Bone marrow (tissue), 2 donors: ENCODE measurements around the gene UPK2.

ENCODE experiments used
- DNase-seq, 2 donors: peaks; one replicate each; lab custom pipeline; 2025; lab: John Stamatoyannopoulos, UW

The UPK2 gene

GRCh38 chr11:118956094-118956846 lies at the start of gene UPK2:
Gene UPK2, plus strand, starts transcription at chr11:118956298. Its CDS starts 53 bp downstream, at chr11:118956351.
- DNase-seq: peak; percentile 59 to 62

GRCh38 chr11:118907051-118908042 lies 48.8 kb upstream of the UPK2 start:
- DNase-seq: peak; percentile 48 to 67

DNA sequence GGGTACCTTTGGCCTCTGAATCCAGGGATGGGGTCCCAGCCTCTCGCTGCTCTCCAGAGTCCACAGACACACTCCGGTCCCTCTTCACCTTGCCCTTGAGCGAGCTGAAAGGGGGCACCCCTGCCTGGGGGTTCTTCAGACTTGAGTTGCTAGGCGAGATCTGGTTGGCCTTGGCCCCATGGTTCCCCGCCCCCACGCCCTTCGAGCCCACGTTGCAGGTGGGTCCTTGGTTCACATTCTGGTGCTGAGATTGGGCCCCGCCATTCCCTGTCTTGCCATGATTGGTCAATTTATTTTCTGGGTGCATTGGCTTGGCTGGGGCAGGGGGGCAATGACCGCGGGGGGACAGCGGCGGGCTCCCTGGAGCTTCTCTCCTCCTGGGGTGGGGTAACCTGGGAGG lies 47.8 kb upstream of the UPK2 start:
- DNase-seq: no peak

GRCh38 chr11:118908901-118909618 lies 47.0 kb upstream of the UPK2 start:
- DNase-seq: no peak

GRCh38 chr11:118909619-118910308 lies 46.3 kb upstream of the UPK2 start:
- no peak for DNase-seq

DNA sequence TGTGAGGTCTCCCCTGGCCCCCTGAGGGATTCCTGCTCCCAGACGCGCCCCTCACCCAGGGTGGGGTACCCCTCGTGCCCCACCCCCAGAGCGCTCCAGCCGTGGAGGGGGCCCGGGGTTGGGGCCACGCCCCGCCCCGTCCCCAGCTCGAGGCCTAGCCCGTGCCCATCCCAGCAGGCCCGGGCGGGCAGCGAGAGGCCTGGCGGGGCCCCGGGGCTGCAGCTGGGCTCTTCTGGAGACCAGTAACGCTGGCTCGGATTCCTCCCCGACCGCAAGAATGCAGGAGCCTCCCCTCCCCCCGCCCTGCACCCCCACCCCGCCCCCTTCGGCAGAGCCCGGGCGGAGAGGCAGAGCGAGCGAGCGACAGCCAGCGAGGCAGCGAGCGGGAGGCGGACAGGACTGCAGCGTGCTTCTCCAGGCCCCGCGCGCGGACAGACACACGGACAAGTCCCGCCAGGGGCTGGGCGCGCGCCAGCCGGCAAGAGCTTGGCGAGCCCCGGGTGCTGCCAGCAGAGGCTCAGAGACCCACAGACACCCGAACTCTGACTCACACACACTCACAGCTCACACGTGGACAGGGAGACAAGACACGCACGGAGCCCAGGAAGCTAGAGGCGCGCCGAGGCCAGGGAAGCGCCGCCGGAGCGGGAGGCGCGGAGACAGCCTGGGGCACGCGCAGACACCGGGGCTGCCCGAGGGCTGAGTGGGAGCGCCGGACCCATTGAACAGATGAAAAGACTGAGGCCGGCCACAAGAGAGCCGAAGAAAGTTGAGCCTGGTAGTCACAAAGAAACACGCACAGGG lies 45.6 kb upstream of the UPK2 start:
- DNase-seq: peak; percentile 12 to 20

- no peak for DNase-seq
Observed at GRCh38 chr11:118911113-118911879, 44.8 kb upstream of the UPK2 start.

DNA sequence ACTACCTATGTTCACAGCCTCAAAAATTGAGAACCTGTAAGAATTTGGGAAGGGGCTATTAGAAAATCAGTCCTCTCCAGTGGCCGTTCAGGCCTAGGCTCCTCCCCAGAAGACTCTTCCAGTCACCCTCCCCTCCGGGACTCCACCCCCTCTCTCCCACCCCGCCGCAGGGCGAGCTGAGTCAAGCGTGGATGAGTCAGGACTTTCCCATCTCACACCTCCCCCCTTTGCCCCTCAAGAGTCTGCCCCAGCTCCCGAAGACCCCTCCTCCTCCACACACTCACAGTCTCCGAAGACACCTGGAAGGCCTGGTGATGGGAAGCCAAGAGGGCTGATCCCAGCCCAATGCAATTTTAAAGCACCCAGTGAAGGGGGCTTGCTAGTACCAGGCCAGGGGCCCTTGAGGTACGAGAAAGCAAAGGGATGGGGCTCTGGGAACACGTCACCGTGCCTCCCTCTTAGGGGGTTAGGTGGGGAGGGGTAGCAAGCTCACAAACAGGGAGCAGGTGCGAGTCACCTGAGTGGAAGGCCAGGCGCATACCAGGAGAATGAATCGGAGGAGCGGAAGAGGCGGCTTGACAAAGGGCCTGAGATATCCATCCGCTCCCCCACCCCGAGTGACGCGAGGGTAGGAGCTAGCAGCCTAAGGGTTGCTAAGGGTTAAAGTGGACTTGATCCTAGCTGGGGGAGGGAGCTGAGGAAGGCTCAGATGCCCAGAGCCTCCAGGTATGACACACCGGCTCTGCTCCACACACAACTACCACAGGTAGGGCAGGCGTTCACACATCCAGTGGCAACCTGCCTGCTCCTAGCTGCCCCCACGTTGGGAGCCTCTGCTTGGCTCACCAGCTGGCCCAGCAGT lies 44.0 kb upstream of the UPK2 start:
- DNase-seq: peak; percentile 20 to 83

- no peak for DNase-seq
Observed at GRCh38 chr11:118912742-118913410, 43.2 kb upstream of the UPK2 start.

DNA sequence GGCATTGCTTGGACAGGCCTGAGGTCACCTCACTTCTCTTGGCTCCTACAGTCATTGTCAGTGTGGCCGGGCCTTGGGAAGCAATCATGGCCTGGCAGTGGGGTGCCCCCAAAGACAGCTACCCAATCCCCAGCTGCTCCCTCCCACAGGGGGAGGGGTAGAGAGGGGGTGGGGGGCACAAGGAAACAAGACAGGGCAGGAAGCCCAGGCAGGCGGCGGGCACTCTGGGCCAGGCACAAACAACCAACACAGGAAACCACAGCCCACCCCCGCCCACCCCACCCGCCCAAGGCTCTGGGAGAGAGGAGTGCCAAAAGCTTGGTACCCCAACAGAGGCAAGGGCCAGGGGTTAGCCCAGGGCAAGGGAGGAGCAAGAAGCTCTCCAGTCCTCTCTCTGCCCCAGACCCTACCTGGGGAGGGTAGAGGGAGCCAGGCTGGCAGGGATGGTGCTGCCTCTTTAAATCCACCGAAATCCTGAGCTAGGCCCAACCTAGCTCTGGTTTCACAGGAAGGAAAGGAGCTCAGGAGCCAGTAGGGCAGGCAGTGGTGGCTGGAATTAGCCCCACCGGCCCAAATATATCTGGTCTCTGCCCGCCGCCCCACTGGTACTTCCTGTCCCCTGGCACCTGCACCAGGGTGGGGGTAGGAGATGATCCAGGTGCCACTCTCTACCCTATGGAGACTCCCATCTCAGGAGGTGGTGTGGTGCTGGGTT lies 42.5 kb upstream of the UPK2 start:
- DNase-seq: peak in 1 of 2 donors; percentile 41

GRCh38 chr11:118914178-118914918 lies 41.8 kb upstream of the UPK2 start:
- DNase-seq: peak in 1 of 2 donors; percentile 15

- DNase-seq: peak in 1 of 2 donors; percentile 11
Observed at GRCh38 chr11:118914987-118915386, 41.1 kb upstream of the UPK2 start.

DNA sequence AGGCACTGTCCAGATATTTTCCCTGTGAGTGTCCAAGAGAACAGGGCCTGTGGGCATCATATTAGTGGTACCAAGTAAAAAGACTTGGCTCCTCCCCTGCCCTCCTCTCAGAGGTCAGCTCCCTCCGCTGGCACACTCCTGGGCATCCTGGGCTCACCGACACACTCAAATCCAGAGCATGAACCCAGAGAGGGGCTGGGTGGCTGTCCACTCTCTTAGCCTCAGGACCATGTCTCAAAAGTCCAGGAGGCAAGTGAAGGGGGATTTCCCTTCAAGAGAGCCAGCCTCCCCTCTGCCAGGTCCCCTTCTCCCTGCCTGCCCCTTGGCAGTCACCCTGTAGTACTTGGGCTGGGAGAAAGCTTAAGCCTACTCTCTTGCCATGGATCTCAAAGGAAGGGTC lies 40.7 kb upstream of the UPK2 start:
- no peak for DNase-seq

DNA sequence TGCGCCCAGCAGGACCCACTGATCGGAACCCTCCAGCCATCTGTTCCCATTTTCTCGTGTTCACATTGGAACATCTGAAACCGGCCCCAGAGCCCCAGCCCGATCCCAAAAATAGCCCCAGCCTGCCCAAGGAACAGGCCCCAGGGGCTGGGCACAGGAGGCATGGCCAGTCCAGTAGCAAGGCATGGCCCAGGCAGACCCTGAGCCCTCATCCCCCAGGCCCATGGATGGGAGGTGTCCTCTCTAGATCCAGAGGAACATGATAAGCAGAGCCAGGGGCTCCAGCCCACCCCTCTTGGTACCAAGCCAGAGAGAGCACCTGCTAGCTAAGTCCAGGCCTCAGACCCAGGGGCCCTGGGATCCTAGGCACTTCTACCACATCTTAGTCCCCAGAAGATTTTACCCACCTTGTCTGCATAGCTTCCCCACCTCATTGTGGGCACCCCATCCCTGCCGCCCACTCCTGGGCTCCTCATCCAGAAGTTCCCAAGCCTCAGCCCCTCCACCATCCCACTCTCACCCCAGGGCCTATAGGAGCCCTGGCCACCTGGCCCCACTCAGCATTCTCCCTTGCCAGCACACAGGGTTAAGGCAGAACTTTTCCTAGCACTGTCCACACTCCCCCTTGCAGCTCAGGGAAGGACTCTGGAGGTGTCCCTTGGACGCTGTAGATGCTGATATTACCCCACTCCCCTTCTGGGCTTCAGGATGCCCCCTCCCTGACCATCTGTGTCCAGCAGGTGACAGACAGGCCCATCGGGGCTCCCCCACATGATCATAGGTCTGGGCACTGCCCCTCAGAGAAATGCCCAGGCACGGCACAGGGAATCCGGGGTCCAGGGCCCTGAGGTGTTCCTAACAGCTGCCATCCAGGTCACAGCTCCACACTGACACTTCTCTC lies 39.9 kb upstream of the UPK2 start:
- no peak for DNase-seq

GRCh38 chr11:118916842-118917388 lies 39.2 kb upstream of the UPK2 start:
- no peak for DNase-seq
